Keratinocyte (primary cell): ENCODE results near the gene NUDT13.

Experiments used
- CTCF ChIP-seq, 3 experiments: IDR thresholded peaks in 1 of 3; conservative IDR thresholded peaks in 1 of 3; optimal IDR thresholded peaks in 1 of 3; 2 replicates in 2 of 3; 3 replicates in 1 of 3; pipeline versions ENCODE3 to v1.5.1; 2011; ENCODE audit warnings: low read length in 3 of 3, mild to moderate bottlenecking in 3 of 3, moderate library complexity in 2 of 3, control low read depth in 1 of 3, inconsistent platforms in 1 of 3; ENCODE audit not compliant: insufficient read depth in 2 of 3; ENCODE audit errors: extremely low read depth in 1 of 3
- EZH2 ChIP-seq: IDR thresholded peaks from one replicate; pipeline ENCODE4 v1.6.1; 2012; ENCODE audit warnings: inconsistent platforms, mild to moderate bottlenecking, low read length, moderate library complexity

GRCh38 chr10:73095481-73096021 is 14.7 kb upstream of the NUDT13 start:
- TF ChIP-seq EZH2, result no peak
- no peak for TF ChIP-seq CTCF (optimal IDR thresholded peaks at IDR 0.05 in 1 of 3, IDR thresholded peaks at IDR 0.05 in 1 of 3, conservative IDR thresholded peaks at IDR 0.05 in 1 of 3; ENCODE audit: extremely low read depth in 1 of 3, insufficient read depth in 2 of 3, low read length in 3 of 3)
